ENCODE results near the gene QDPR.

- TF ChIP-seq CTCF (optimal IDR thresholded peaks at IDR 0.05 in 1 of 3, IDR thresholded peaks at IDR 0.05 in 1 of 3, conservative IDR thresholded peaks at IDR 0.05 in 1 of 3; ENCODE audit: extremely low read depth in 1 of 3, insufficient read depth in 2 of 3, low read length in 3 of 3) (no peak), EZH2 (IDR thresholded peaks at IDR 0.05; ENCODE audit: low read length) (no peak)
Observed at GRCh38 chr4:17492876-17493275, 19.0 kb downstream of the QDPR start.
